ENCODE data around the gene STEAP3.

- TF ChIP-seq CTCF (conservative IDR thresholded peaks at IDR 0.05 in 1 of 2, IDR thresholded peaks at IDR 0.05 in 1 of 2; ENCODE audit: low read depth in 1 of 2, low read length in 2 of 2) (no peak), EZH2 (IDR thresholded peaks at IDR 0.05; ENCODE audit: low read length, missing control alignments) (no peak)
Observed at GRCh38 chr2:119204525-119204924, 19.1 kb upstream of the STEAP3 start.

Data from fibroblast of lung (primary cell).